Motor neuron (in vitro differentiated cells): ENCODE results near the gene ARL14. TPM values are rescaled to one million over a fixed set of nuclear protein-coding genes. Genes with fewer than 3 reads are reported as not detected.

Source experiments
- ATAC-seq, 8 experiments: fragments of 200-7000 bp; cut with Tn5 transposase; replicated peaks in 6 of 8; 2 replicates each; pipeline ENCODE4 v1.8.0; 2021; ENCODE audit warnings: mild to moderate bottlenecking in 8 of 8, moderate library complexity in 8 of 8
- H3K27ac ChIP-seq, 2 donors: fragments of 250-450 bp; sonication (Bioruptor Pico); 2 replicates each; pipeline ENCODE4 v1.9.0; 2021; ENCODE audit warnings: antibody characterized with exemption in 2 of 2, mild to moderate bottlenecking in 2 of 2, moderate library complexity in 1 of 2
- H3K4me1 ChIP-seq, 2 donors: fragments of 250-450 bp; sonication (Bioruptor Pico); replicated peaks in 1 of 2; 2 replicates each; pipeline ENCODE4 v1.6.1; 2021; ENCODE audit warnings: antibody characterized with exemption in 2 of 2, mild to moderate bottlenecking in 2 of 2, moderate library complexity in 1 of 2
- H3K4me3 ChIP-seq, 5 donors: fragments of 250-450 bp; sonication (Bioruptor Pico); 2 replicates each; pipeline ENCODE4 v1.9.0; 2021; ENCODE audit warnings: antibody characterized with exemption in 5 of 5, mild to moderate bottlenecking in 5 of 5, moderate library complexity in 4 of 5
- WGBS, 10 experiments: fragments of 450-650 bp; shearing (Covaris generic); methylation state at CpG; one replicate each; pipeline ENCODE4 v1.0.0; 2022; 5-methylcytosine and 5-hydroxymethylcytosine counted together
- in situ Hi-C, 9 experiments: fragments of 400-800 bp; cut with MboI; loops; one replicate each; pipeline ENCODE4 v1.15.0; 2021; ENCODE audit warnings: low sequenced_read_pairs in 9 of 9, low pct_unique_long_range_greater_than_20kb in 2 of 9; ENCODE audit not compliant: unreplicated experiment in 9 of 9
- total RNA-seq, 8 experiments: library from RNA; unstranded; fragments of 300-600 nt; gene quantifications; 2 replicates each; pipeline versions ENCODE4 v1.2.3 to v1.2.4, GENCODE V29; 2022

The ARL14 gene
- total RNA-seq, 8 experiments from 2014 or later, result 0.21 to 0.38 (median 0.33) TPM; not detected in 4

- Histone ChIP-seq H3K4me1 (no peaks in the 10 kb centered on the region), H3K27ac (no peak overlapping the region), H3K4me3 (no peak overlapping the region)
- in situ Hi-C loops, result no loop called here
- ATAC-seq, result peak in 1 of 8 experiments; percentile 20
- 29 to 78% (median 53%) methylated on average over 1 to 6 of the region's 6 CpGs; no CpG with 5 or more reads in 1 of the 10 experiments for WGBS, 10 experiments
These were observed 10.1 kb downstream of the ARL14 start for GRCh38 chr3:160686955-160687535.

GRCh38 chr3:160691151-160691550, 14.2 kb downstream of the ARL14 start:
- no peak overlapping the region for H3K4me3 ChIP-seq
- WGBS, 10 experiments, result 50 to 100% (median 100%) methylated on average over 1 of the region's 1 CpG; no CpG with 5 or more reads in 4 of the 10 experiments
- ATAC-seq, result no peak
- in situ Hi-C loops, result no loop called here
- peaks cover 8% of the 10 kb centered on the region in 2 donors for H3K4me1 ChIP-seq
- no peak overlapping the region for H3K27ac ChIP-seq

- in situ Hi-C loops, result no loop called here
- Histone ChIP-seq H3K27ac (no peak overlapping the region), H3K4me3 (no peak overlapping the region), H3K4me1 (peaks cover 8% of the 10 kb centered on the region in 2 donors)
- 89 to 100% (median 94%) methylated on average over 2 to 4 of the region's 4 CpGs; no CpG with 5 or more reads in 1 of the 10 experiments for WGBS, 10 experiments
- ATAC-seq, result no peak
These were observed 15.0 kb downstream of the ARL14 start for GRCh38 chr3:160691962-160692361.

GRCh38 chr3:160693191-160693590, 16.2 kb downstream of the ARL14 start:
- no peak overlapping the region for H3K4me3 ChIP-seq
- H3K27ac ChIP-seq, result no peak overlapping the region
- peak in 5 of 8 experiments; percentile 17 to 86 (median 68) for ATAC-seq
- in situ Hi-C loops, result no loop called here
- WGBS, 10 experiments, result 0 to 18% (median 6%) methylated on average over 1 to 2 of the region's 2 CpGs; no CpG with 5 or more reads in 3 of the 10 experiments
- H3K4me1 ChIP-seq, result peaks cover 8 to 10% of the 10 kb centered on the region in 2 donors

- Histone ChIP-seq H3K4me3 (no peak overlapping the region), H3K4me1 (peaks cover 8 to 11% of the 10 kb centered on the region in 2 donors), H3K27ac (no peak overlapping the region)
- 78 to 100% (median 92%) methylated on average over 1 to 3 of the region's 3 CpGs; no CpG with 5 or more reads in 1 of the 10 experiments for WGBS, 10 experiments
- in situ Hi-C loops, result no loop called here
- ATAC-seq, result no peak
These were observed 17.4 kb downstream of the ARL14 start for GRCh38 chr3:160694345-160694744.

GRCh38 chr3:160695003-160695402, 18.0 kb downstream of the ARL14 start:
- WGBS, 10 experiments, result 33 to 100% (median 84%) methylated on average over 1 to 3 of the region's 8 CpGs; no CpG with 5 or more reads in 6 of the 10 experiments
- no peak for ATAC-seq
- in situ Hi-C loops, result no loop called here

GRCh38 chr3:160695915-160696327, 19.0 kb downstream of the ARL14 start:
- H3K27ac ChIP-seq, result no peak overlapping the region
- H3K4me1 ChIP-seq, result peaks cover 8 to 11% of the 10 kb centered on the region in 2 donors
- 48 to 100% (median 88%) methylated on average over 1 to 2 of the region's 2 CpGs for WGBS, 10 experiments
- H3K4me3 ChIP-seq, result no peak overlapping the region
- ATAC-seq, result no peak
- in situ Hi-C loops, result no loop called here

More at GRCh38 chr3:160695003-160695402, 18.0 kb downstream of the ARL14 start:
- Histone ChIP-seq H3K4me1 (peaks cover 8 to 11% of the 10 kb centered on the region in 2 donors), H3K27ac (no peak overlapping the region), H3K4me3 (no peak overlapping the region)

GRCh38 chr3:160697637-160698380, 20.8 kb downstream of the ARL14 start:
- Histone ChIP-seq H3K4me3 (no peak overlapping the region), H3K4me1 (peaks cover 7 to 11% of the 10 kb centered on the region in 2 donors), H3K27ac (no peak overlapping the region)
- 78 to 100% (median 100%) methylated on average over 1 of the region's 1 CpG; no CpG with 5 or more reads in 2 of the 10 experiments for WGBS, 10 experiments
- in situ Hi-C loops, result no loop called here
- ATAC-seq, result peak; percentile 55 to 83 (median 60)

- H3K27ac ChIP-seq, result no peak overlapping the region
- no peak overlapping the region for H3K4me3 ChIP-seq
- peaks cover 0 to 4% of the 10 kb centered on the region in 2 donors for H3K4me1 ChIP-seq
- 80 to 100% (median 94%) methylated on average over 1 of the region's 1 CpG; no CpG with 5 or more reads in 4 of the 10 experiments for WGBS, 10 experiments
- ATAC-seq, result no peak
- in situ Hi-C loops, result no loop called here
These were observed 21.7 kb downstream of the ARL14 start for GRCh38 chr3:160698599-160699195.

- no peak for ATAC-seq
- Histone ChIP-seq H3K27ac (no peak overlapping the region), H3K4me3 (no peak overlapping the region), H3K4me1 (peaks cover 0 to 3% of the 10 kb centered on the region in 2 donors)
- in situ Hi-C loops, result loop anchor here in 7 of 9 experiments (25.0 kb wide), 3 partner anchors 236 to 736 kb away; no protein-coding TSS in a partner anchor
- 80 to 83% methylated on average over 1 of the region's 1 CpG; no CpG with 5 or more reads in 8 of the 10 experiments for WGBS, 10 experiments
These were observed 24.5 kb downstream of the ARL14 start for GRCh38 chr3:160701490-160701889.

GRCh38 chr3:160702290-160702689, 25.3 kb downstream of the ARL14 start:
- H3K4me3 ChIP-seq, result no peak overlapping the region
- in situ Hi-C loops, result loop anchor here in 7 of 9 experiments (25.0 kb wide), 3 partner anchors 235 to 735 kb away; no protein-coding TSS in a partner anchor
- peaks cover 0 to 3% of the 10 kb centered on the region in 2 donors for H3K4me1 ChIP-seq
- no peak overlapping the region for H3K27ac ChIP-seq
- peak in 2 of 8 experiments; percentile 37 to 79 for ATAC-seq
- WGBS, 10 experiments, result 30 to 100% (median 73%) methylated on average over 1 of the region's 1 CpG; no CpG with 5 or more reads in 4 of the 10 experiments

GRCh38 chr3:160703974-160704373, 27.0 kb downstream of the ARL14 start:
- Histone ChIP-seq H3K4me3 (no peak overlapping the region), H3K4me1 (no peaks in the 10 kb centered on the region), H3K27ac (no peak overlapping the region)
- 0 to 100% (median 83%) methylated on average over 1 to 2 of the region's 2 CpGs; no CpG with 5 or more reads in 1 of the 10 experiments for WGBS, 10 experiments
- ATAC-seq, result peak in 2 of 8 experiments; percentile 80 to 81
- in situ Hi-C loops, result loop anchor here in 7 of 9 experiments (25.0 kb wide), 3 partner anchors 233 to 733 kb away; no protein-coding TSS in a partner anchor
